GM12873 (cell line): ENCODE measurements around the gene NRGN.

Experiments
- TF ChIP-seq, protein P1 (sequence below): IDR thresholded peaks from 2 replicates; pipeline ENCODE4 v1.5.1; 2012; ENCODE audit warnings: low read depth, mild to moderate bottlenecking, moderate library complexity, low read length, control low read depth; ENCODE audit not compliant: insufficient read depth; ENCODE audit errors: missing control alignments

Gene NRGN

DNA sequence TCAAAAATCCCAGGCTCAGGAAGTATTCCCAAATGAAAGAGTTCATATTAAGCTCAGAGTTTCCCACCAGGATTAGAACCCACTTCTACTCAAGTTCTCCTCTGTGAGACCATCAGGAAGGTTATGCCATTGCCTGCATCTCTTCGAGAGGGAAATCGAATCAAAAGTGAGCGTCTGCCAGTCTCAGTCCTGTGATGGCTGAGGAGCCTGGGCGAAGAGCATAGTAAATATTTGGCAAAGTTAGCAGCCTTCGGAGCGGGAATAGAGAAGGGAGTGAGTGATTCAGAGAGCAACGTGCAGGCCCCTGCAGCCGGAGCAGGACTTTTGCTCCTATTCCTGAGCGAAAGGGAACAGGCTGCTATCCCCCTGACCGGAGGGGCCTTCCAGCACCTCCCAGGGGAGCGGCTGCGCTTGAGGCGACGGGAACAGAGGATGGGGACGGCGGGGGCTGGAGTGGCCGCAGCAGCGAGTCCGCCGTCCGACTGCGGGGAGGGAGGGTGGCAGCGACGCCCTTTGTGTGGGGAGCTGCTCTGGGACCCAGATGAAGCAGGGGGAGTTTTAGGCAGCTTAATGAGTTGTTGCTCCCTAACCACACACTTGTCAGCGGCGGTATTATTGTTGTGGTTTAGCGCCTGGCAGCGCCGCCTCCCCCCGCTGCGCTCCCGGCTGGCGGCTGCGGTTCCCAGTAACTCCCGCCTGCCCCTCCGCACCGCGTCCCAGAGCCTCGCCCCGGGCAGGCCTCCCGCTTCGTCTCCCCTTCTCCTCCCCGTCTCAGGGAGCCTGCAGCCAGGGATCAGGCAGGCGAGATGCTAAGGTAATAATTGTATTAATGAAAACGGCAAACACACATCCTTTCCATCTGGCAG lies 21.7 kb upstream of the NRGN start:
- TF ChIP-seq, protein P1, sequence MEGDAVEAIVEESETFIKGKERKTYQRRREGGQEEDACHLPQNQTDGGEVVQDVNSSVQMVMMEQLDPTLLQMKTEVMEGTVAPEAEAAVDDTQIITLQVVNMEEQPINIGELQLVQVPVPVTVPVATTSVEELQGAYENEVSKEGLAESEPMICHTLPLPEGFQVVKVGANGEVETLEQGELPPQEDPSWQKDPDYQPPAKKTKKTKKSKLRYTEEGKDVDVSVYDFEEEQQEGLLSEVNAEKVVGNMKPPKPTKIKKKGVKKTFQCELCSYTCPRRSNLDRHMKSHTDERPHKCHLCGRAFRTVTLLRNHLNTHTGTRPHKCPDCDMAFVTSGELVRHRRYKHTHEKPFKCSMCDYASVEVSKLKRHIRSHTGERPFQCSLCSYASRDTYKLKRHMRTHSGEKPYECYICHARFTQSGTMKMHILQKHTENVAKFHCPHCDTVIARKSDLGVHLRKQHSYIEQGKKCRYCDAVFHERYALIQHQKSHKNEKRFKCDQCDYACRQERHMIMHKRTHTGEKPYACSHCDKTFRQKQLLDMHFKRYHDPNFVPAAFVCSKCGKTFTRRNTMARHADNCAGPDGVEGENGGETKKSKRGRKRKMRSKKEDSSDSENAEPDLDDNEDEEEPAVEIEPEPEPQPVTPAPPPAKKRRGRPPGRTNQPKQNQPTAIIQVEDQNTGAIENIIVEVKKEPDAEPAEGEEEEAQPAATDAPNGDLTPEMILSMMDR, result no peak

DNA sequence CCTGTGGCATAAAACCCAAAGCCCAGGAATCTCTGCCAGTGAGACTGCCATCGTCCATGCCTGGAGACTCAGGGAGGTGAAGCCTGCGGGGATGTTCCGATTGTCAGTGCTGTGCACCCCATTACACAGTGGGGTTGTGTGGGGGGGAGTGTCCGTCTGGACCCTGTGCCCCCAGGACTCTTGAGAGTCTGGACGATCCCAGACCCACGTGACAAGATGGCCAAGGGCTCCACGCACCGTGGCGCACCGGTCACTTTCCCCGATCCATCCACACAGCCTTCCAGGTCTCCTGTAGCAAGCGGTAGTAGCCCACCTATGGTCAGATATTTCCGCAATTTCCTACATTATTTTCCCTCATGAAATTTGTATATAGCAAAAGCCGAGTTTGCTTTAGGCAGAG lies 20.9 kb upstream of the NRGN start:
- TF ChIP-seq, protein P1, result no peak

DNA sequence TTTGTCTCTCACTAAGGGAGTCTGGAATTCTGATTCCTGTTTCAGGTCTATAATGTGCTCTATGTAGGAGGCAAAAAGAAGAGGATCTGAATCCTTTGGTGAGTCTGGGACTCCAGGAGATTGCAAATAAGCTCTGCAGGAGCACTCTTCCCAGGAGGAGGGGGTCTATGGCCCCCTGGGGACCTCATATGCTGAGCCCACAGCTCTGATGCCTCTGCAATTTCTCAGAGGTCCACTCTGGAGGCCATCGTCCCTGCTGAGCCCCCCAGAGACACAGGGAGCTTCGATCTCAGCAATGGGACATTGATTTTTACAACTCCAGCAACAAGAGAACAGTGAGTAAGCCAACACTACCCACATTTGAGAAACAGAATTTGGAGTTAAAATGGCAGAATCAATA lies 20.2 kb upstream of the NRGN start:
- TF ChIP-seq, protein P1, result no peak

DNA sequence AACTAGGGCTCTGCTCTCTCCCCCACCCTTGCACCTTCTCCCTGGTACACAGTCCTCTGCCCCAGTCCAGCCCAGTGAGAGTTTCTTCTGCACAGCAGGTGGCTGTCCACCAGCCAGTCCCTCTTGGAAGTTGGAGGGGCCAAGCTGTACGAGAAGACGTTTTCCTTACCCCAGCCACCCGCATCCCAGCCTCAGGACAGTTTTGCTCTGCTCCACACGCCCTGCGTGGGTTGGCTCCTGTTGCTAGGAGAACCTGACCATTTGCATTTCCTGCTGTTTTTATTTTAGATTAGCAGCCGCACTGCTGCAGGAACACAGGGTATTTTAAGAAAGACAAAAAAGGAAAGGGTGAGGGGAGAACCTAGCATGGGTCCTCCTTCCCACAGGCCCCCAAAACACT lies 17.6 kb upstream of the NRGN start:
- TF ChIP-seq, protein P1, result no peak

DNA sequence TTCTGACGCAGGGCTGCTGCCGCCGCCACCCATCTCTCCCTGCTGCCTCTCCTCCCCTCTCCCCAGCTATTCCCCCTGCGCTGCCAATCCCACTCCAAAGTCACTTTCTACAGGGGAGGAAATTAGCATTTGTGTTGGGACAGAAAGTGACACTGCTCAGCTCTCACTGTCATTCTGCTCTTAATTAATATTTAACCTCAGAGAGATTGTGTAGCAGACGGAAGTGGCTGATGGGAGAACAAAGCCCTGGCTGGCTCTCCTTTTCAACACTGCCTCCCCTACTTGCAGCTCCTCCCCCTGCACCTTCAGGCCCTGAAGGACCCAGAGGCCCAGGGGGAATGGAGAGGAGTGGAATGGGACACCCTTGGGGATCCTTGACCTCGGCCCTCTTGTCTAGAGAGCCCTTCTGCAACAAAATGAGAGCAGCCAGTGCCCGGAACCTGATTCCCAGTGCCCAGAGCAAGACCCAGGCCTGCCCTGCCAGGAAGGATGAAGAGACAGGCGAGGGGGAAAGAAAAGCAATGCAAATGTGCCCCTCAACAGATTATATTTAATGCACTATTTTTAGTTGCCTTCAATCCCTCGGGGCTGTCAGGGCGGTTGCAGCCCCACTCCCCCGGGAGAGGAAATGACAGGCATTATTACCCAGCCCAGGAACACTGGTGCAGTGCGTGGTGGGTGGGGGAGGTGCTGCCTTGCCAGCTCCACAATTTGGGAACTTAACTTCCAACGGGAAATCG lies 14.6 kb upstream of the NRGN start:
- TF ChIP-seq, protein P1, result no peak

DNA sequence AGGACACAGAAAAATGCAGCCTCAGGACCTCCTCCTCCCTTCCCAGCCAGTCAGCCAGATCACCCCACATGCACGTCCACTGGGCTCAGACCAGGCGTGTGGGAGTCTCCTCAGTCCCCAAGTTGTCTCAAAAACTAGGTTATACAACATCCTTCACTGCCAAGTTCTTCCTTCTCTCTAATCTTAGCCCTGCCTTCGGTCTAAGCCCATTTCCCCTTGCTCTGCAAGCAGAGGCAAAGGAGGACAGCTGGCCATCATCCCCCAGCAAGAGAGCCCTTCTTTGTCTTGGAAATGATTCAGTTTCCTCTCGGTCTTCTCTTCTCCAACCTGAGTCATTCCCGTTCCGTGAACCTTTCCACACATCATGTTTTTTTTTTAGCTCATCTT lies 14.0 kb upstream of the NRGN start:
- TF ChIP-seq, protein P1, result no peak

DNA sequence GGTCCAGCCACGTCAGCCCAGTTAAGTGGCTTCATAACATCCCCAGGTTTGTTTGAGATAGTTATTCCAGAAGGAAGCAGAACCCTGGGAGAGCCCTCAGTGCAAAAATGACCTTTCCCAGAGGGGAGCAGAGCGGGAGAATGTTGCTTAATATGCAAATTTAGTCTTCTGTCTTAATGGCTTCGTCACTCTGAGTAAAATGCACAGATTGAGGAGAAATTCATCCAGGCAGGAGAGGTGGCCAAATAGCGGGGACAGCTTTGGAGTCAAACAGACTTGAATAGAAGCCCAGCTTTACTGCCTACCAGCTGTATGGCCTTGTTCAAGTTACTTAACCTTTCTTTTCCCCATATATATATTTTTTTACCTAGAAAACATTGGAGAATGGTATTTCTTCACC lies 12.3 kb upstream of the NRGN start:
- TF ChIP-seq, protein P1, result no peak
